ENCODE measurements around the gene NDUFS8. TPM values are rescaled to one million over a fixed set of nuclear protein-coding genes. Genes with fewer than 3 reads are reported as not detected.

Gene NDUFS8
- total RNA-seq, 2 experiments from 2014 or later: 105 to 109 TPM

DNA sequence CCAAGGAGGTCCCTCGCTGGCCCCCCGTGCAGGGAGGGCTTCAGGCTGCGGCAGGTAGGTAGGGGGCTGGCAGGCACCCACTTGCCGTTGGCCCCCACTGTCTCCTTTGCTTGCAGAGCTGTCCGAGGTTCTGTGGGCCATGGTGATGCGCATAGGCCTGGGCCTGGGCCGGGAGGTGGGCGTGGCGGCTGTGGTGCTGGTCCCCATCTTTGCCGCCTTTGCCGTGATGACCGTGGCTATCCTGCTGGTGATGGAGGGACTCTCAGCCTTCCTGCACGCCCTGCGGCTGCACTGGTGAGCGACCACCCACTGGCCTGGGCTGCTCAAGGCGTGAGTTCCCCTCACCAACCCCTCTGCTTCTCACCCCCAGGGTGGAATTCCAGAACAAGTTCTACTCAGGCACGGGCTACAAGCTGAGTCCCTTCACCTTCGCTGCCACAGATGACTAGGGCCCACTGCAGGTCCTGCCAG, 19.9 kb downstream of the NDUFS8 start:
- ATAC-seq: no peak
- Mint-ChIP-seq H3K4me3 (no peak overlapping the region), H3K36me3 (ENCODE audit: low read depth) (peaks cover 15% of the 10 kb centered on the region), H3K27me3 (no peaks in the 10 kb centered on the region), H3K4me1 (ENCODE audit: low read depth) (no peaks in the 10 kb centered on the region), H3K9me3 (no peaks in the 10 kb centered on the region), H3K27ac (no peak overlapping the region)
- TF ChIP-seq CTCF (IDR thresholded peaks at IDR 0.05): no peak
- CTCF ChIA-PET: no interaction called here
- intact Hi-C loops (cut with micrococcal nuclease): no loop called here
- POLR2A ChIA-PET: interaction anchor here (4.1 kb wide), 1 partner anchor 10 kb away, joined by 45 read pairs; the partner anchor contains the start of gene TCIRG1
- DNase-seq: no peak

GRCh38 chr11:68051191-68052136, 21.0 kb downstream of the NDUFS8 start:
- no peak for ATAC-seq
- H3K4me1 Mint-ChIP-seq (ENCODE audit: low read depth): no peaks in the 10 kb centered on the region
- no peak for DNase-seq
- no peaks in the 10 kb centered on the region for H3K9me3 Mint-ChIP-seq
- H3K27me3 Mint-ChIP-seq: no peaks in the 10 kb centered on the region
- peaks cover 15% of the 10 kb centered on the region for H3K36me3 Mint-ChIP-seq (ENCODE audit: low read depth)
- no peak for TF ChIP-seq CTCF (IDR thresholded peaks at IDR 0.05)
- POLR2A ChIA-PET: interaction anchor here (1.1 to 4.1 kb wide), 3 partner anchors 11 to 144 kb away, joined by 3 to 45 read pairs (median 4); partner anchors contain the start of gene TCIRG1
- intact Hi-C loops (cut with micrococcal nuclease): no loop called here
- peak overlapping the region; percentile 10 for H3K27ac Mint-ChIP-seq
- CTCF ChIA-PET: no interaction called here
- no peak overlapping the region for H3K4me3 Mint-ChIP-seq

DNA sequence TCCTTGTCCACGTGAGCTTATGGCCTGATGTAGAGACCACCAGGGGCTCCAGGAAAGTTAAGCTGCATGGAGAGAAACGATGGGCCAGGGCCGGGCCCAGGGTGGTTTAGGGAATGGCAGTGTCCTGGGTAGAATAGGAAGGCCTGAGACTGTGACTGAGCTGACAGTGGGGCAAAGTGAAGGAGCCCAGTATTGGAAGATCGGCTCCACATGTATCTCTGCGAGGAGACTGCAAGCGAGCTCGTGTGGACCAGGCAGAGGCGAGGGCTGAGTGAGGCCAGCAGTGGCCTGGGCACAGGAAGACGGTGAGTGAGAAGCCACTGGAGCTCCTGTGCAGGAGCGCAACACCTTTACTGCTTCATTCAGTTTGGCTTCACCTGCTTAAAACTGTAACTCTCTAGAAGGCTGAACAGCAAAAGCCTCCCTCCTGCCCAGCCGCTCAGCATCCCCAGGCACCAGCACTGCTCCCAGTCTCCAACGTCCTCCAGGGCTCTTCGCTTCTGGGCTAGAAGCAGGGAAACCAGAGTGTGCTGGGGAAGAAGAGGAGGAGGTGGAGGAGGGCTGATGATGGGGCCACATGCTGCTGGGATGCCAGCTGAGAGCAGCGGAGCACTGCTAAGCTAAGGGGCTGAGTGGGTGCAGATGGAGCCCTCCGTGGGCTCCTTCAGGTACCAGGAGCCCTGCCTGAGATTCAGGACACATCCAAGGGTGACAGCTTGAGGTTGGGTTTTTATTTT, 21.8 kb downstream of the NDUFS8 start:
- Mint-ChIP-seq H3K9me3 (no peaks in the 10 kb centered on the region), H3K27me3 (no peaks in the 10 kb centered on the region), H3K27ac (peak overlapping the region; percentile 10), H3K4me1 (ENCODE audit: low read depth) (no peaks in the 10 kb centered on the region), H3K4me3 (no peak overlapping the region), H3K36me3 (ENCODE audit: low read depth) (peaks cover 12% of the 10 kb centered on the region)
- ATAC-seq (no peak), DNase-seq (no peak)
- TF ChIP-seq CTCF (IDR thresholded peaks at IDR 0.05): no peak
- CTCF ChIA-PET: no interaction called here
- intact Hi-C loops (cut with micrococcal nuclease): no loop called here
- POLR2A ChIA-PET: interaction anchor here (0.8 to 4.1 kb wide), 4 partner anchors 12 to 143 kb away, joined by 3 to 45 read pairs (median 4); partner anchors contain the start of genes ALDH3B1 and TCIRG1

DNA sequence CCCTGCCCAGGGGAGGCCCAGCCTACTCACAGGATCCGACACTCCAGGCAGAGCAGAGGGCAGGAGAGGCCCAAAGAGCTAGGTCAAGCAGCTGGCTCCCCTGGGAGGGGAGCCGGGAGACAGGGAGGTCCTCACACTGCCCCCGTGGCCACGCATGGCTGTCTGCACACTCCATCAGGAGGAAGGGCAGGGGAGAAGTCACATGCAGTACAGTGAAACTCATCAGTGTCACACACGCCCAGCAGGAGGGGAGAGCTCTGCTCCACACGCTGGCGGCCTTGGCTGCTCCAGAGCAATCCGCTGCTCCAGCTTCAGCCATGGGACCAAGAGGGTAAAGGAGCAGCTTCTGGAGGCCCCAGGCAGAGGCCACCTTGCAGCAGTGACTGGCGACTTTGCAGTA, 22.6 kb downstream of the NDUFS8 start:
- POLR2A ChIA-PET: interaction anchor here (0.6 to 4.1 kb wide), 3 partner anchors 13 to 89 kb away, joined by 3 to 45 read pairs (median 3); partner anchors contain the start of genes ALDH3B1 and TCIRG1
- intact Hi-C loops (cut with micrococcal nuclease): no loop called here
- no peaks in the 10 kb centered on the region for H3K9me3 Mint-ChIP-seq
- H3K36me3 Mint-ChIP-seq (ENCODE audit: low read depth): peaks cover 12% of the 10 kb centered on the region
- ATAC-seq: no peak
- no peak for DNase-seq
- H3K4me3 Mint-ChIP-seq: no peak overlapping the region
- no peaks in the 10 kb centered on the region for H3K27me3 Mint-ChIP-seq
- CTCF ChIA-PET: no interaction called here
- no peak overlapping the region for H3K27ac Mint-ChIP-seq
- H3K4me1 Mint-ChIP-seq (ENCODE audit: low read depth): no peaks in the 10 kb centered on the region
- no peak for TF ChIP-seq CTCF (IDR thresholded peaks at IDR 0.05)

All from activated CD8-positive, alpha-beta T cell treated with anti-CD3 and anti-CD28 coated beads for 36 hours (primary cell).